IPS DF 6.9 (cell line): ENCODE data around the gene COL19A1.

Source experiments
- DNase-seq: peaks from one replicate; pipeline ENCODE4 v3.0.0-alpha.2; 2013; ENCODE audit warnings: low read depth, low spot score
- H3K27ac ChIP-seq: one replicate; pipeline ENCODE4 v1.5.1; 2013; ENCODE audit warnings: low read length, control low read depth
- H3K27me3 ChIP-seq: 2 replicates; pipeline ENCODE4 v1.6.1; 2013; ENCODE audit warnings: mild to moderate bottlenecking, low read length; ENCODE audit not compliant: control insufficient read depth, insufficient read depth
- H3K36me3 ChIP-seq: 2 replicates; pipeline ENCODE4 v1.6.1; 2013; ENCODE audit warnings: low read length; ENCODE audit not compliant: control insufficient read depth, insufficient read depth
- H3K4me1 ChIP-seq: 2 replicates; pipeline ENCODE4 v1.6.1; 2013; ENCODE audit warnings: low read length; ENCODE audit not compliant: control insufficient read depth, insufficient read depth
- H3K4me3 ChIP-seq: 2 replicates; pipeline ENCODE4 v1.5.1; 2013; ENCODE audit warnings: mild to moderate bottlenecking, low read length
- H3K9me3 ChIP-seq: 2 replicates; pipeline ENCODE4 v1.6.1; 2013; ENCODE audit warnings: low read length, inconsistent platforms; ENCODE audit not compliant: control insufficient read depth, insufficient read depth
- WGBS: extraction: QIAGEN DNeasy Blood & Tissue Kit; methylation state at CpG from one replicate; pipeline ENCODE4 v1.1.7; 2013; ENCODE audit warnings: mixed read lengths, missing lambda C conversion rate; ENCODE audit not compliant: insufficient read length, insufficient coverage; 5-methylcytosine and 5-hydroxymethylcytosine counted together

The COL19A1 gene

DNA sequence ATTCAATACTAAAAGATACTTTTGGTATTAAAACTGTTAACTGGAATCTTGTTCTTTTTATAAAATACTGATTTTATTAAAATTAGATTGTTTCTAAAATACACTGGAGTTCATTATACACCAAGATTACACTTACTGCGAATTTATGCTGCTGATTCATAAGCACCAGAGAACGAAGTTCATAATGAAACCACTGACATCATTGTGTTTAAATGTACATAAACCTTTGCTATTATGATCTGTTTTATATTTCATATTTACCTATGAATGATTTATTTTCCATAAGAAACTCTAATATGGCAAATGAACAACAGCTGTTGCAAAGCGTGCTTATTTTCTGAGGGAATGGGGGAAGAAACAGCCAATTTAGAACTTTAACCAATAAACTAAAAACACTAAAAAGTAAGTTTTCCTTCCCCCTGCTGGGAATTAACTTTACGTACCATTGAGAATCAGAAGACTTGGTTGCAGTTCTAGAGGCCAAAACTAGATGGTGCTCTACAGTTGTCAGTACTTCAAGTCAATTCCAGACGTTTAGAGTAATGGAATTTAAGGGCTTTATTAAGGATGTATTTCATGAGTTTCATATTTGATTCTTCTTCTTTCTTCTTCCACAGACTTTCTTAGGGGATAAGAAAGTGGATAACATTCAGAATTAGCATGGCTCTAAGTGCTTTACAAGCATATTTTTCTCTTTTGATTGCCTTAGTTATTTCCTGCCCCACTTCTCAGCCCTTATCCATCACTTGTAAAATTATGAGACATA, 30.8 kb upstream of the COL19A1 start:
- H3K9me3 ChIP-seq, result no peaks in the 10 kb centered on the region
- no CpG with 5 or more reads among the region's 5 CpGs for WGBS
- no peaks in the 10 kb centered on the region for H3K36me3 ChIP-seq
- H3K4me3 ChIP-seq, result no peak overlapping the region
- no peaks in the 10 kb centered on the region for H3K27me3 ChIP-seq
- peak; percentile 31 for DNase-seq
- no peak overlapping the region for H3K27ac ChIP-seq
- H3K4me1 ChIP-seq, result no peaks in the 10 kb centered on the region

GRCh38 chr6:69841862-69842261, 24.5 kb upstream of the COL19A1 start:
- Histone ChIP-seq H3K36me3 (no peaks in the 10 kb centered on the region), H3K4me1 (no peaks in the 10 kb centered on the region), H3K27ac (no peak overlapping the region), H3K27me3 (no peaks in the 10 kb centered on the region), H3K4me3 (no peak overlapping the region), H3K9me3 (no peaks in the 10 kb centered on the region)
- WGBS, result no CpG with 5 or more reads among the region's 1 CpG
- DNase-seq, result no peak

DNA sequence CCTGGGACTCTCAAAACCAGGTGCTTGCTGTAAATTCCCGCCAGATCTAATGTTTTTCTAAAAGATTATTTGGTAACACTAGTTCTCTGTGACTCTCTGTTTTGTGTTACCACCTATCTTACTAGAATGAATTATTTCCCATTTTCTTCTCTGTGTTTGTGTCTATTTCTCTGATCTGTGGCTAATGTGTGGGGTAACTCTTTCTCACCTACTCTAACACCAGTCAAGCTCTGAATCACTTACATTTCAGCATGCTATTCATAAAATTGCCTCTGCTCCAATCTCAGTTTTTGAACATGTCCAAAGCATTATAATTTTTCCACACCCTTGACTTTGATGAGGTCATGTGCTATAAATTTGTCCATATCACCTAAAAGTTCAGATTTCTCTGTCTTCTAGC, 23.2 kb upstream of the COL19A1 start:
- DNase-seq, result no peak
- Histone ChIP-seq H3K27ac (no peak overlapping the region), H3K4me1 (no peaks in the 10 kb centered on the region), H3K4me3 (no peak overlapping the region), H3K36me3 (no peaks in the 10 kb centered on the region), H3K9me3 (no peaks in the 10 kb centered on the region), H3K27me3 (no peaks in the 10 kb centered on the region)
- WGBS, result no CpG with 5 or more reads among the region's 1 CpG

- WGBS, result no CpG with 5 or more reads among the region's 2 CpGs
- Histone ChIP-seq H3K4me3 (no peak overlapping the region), H3K27ac (no peak overlapping the region), H3K9me3 (no peaks in the 10 kb centered on the region), H3K36me3 (no peaks in the 10 kb centered on the region), H3K27me3 (no peaks in the 10 kb centered on the region), H3K4me1 (no peaks in the 10 kb centered on the region)
- no peak for DNase-seq
Measured at GRCh38 chr6:69846312-69846711, 20.0 kb upstream of the COL19A1 start.

- Histone ChIP-seq H3K27ac (no peak overlapping the region), H3K9me3 (no peaks in the 10 kb centered on the region), H3K36me3 (no peaks in the 10 kb centered on the region), H3K4me1 (no peaks in the 10 kb centered on the region), H3K4me3 (no peak overlapping the region), H3K27me3 (no peaks in the 10 kb centered on the region)
- no CpG with 5 or more reads among the region's 2 CpGs for WGBS
- no peak for DNase-seq
Measured at GRCh38 chr6:69846770-69847491, 19.4 kb upstream of the COL19A1 start.

DNA sequence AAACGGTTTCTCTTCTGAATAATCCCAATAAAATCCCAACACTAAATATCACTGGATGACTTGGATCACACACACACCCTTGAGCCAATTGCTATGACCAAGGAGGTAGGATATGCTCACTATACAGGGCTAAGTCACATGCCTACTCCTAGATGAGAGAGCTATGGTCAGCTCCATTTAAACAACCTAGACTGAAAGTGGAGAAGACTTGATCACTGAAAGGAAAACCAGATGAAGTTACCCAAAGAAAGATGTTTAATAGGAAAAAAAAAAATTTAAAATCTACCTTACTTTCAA, 18.9 kb upstream of the COL19A1 start:
- Histone ChIP-seq H3K4me3 (no peak overlapping the region), H3K27ac (no peak overlapping the region), H3K4me1 (no peaks in the 10 kb centered on the region), H3K27me3 (no peaks in the 10 kb centered on the region), H3K36me3 (no peaks in the 10 kb centered on the region), H3K9me3 (no peaks in the 10 kb centered on the region)
- DNase-seq, result no peak
- WGBS, result no CpG with 5 or more reads among the region's 1 CpG

DNA sequence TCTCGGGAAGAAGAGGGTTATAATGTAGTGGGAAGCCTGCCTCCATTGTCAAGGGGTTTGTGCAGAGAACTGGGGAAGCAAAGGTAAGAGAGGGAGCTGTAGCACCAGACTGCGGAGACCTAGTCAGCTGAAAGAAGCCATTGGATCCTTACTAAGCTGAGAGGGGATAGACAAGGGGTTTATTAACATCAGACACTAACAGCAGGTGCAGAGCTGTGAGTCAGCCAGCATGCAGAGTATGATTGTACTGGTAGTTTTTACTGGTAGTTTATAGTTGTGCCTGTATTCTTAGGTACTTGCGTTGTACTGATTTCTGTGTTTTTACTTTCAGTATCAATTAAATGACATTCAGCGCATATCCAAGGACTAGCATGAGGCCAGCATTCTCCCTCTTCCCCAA, 17.8 kb upstream of the COL19A1 start:
- no peak overlapping the region for H3K27ac ChIP-seq
- no peaks in the 10 kb centered on the region for H3K36me3 ChIP-seq
- DNase-seq, result no peak
- no CpG with 5 or more reads among the region's 4 CpGs for WGBS
- H3K27me3 ChIP-seq, result no peaks in the 10 kb centered on the region
- no peak overlapping the region for H3K4me3 ChIP-seq
- H3K9me3 ChIP-seq, result no peaks in the 10 kb centered on the region
- H3K4me1 ChIP-seq, result no peaks in the 10 kb centered on the region

- H3K4me1 ChIP-seq, result no peaks in the 10 kb centered on the region
- DNase-seq, result no peak
- WGBS, result no CpG with 5 or more reads among the region's 1 CpG
- no peak overlapping the region for H3K4me3 ChIP-seq
- no peaks in the 10 kb centered on the region for H3K27me3 ChIP-seq
- H3K9me3 ChIP-seq, result no peaks in the 10 kb centered on the region
- no peak overlapping the region for H3K27ac ChIP-seq
- H3K36me3 ChIP-seq, result no peaks in the 10 kb centered on the region
Measured at GRCh38 chr6:69852706-69853105, 13.7 kb upstream of the COL19A1 start.

DNA sequence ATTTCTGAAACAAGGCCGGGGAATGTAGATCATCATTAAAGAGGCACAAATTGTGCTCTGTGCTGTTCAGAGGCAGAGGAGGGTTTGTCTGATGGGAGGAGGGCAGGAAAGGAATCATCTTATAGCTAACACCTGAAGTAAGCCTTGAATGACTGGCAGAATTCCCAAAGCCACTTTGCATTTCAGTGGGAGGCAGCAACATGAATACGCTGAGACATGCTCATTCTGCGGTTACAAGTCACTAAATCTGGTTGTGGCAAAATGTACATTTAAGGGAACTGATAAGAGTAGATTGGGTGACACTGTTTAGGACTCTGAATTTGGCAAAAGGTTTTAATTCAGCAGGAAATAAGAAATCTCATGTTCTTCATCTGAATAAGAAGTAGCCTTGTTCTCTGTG, 4.4 kb upstream of the COL19A1 start:
- Histone ChIP-seq H3K27me3 (peaks cover 10% of the 10 kb centered on the region), H3K9me3 (no peaks in the 10 kb centered on the region), H3K4me3 (no peak overlapping the region), H3K36me3 (no peaks in the 10 kb centered on the region), H3K4me1 (no peaks in the 10 kb centered on the region), H3K27ac (no peak overlapping the region)
- no peak for DNase-seq
- WGBS, result no CpG with 5 or more reads among the region's 3 CpGs

- peaks cover 13% of the 10 kb centered on the region for H3K27me3 ChIP-seq
- H3K9me3 ChIP-seq, result no peaks in the 10 kb centered on the region
- WGBS, result no CpG with 5 or more reads among the region's 2 CpGs
- H3K4me1 ChIP-seq, result no peaks in the 10 kb centered on the region
- no peaks in the 10 kb centered on the region for H3K36me3 ChIP-seq
- H3K4me3 ChIP-seq, result no peak overlapping the region
- H3K27ac ChIP-seq, result no peak overlapping the region
- DNase-seq, result no peak
Measured at GRCh38 chr6:69863766-69864165, 2.6 kb upstream of the COL19A1 start.

- WGBS, result no CpG with 5 or more reads among the region's 2 CpGs
- H3K9me3 ChIP-seq, result no peaks in the 10 kb centered on the region
- H3K4me1 ChIP-seq, result no peaks in the 10 kb centered on the region
- no peak overlapping the region for H3K4me3 ChIP-seq
- H3K27me3 ChIP-seq, result peaks cover 13% of the 10 kb centered on the region
- DNase-seq, result no peak
- H3K27ac ChIP-seq, result no peak overlapping the region
- H3K36me3 ChIP-seq, result no peaks in the 10 kb centered on the region
Measured at GRCh38 chr6:69865126-69865525, 1.2 kb upstream of the COL19A1 start.
